ENCODE results near the gene PDE4A. TPM values are rescaled to one million over a fixed set of nuclear protein-coding genes. Genes with fewer than 3 reads are reported as not detected.

The PDE4A gene
- total and polyA plus RNA-seq, 2 of the 13 experiments (the other 11 are each of a cell fraction or from before 2014, with no cell fraction given), result 1.1 to 4.1 TPM

DNA sequence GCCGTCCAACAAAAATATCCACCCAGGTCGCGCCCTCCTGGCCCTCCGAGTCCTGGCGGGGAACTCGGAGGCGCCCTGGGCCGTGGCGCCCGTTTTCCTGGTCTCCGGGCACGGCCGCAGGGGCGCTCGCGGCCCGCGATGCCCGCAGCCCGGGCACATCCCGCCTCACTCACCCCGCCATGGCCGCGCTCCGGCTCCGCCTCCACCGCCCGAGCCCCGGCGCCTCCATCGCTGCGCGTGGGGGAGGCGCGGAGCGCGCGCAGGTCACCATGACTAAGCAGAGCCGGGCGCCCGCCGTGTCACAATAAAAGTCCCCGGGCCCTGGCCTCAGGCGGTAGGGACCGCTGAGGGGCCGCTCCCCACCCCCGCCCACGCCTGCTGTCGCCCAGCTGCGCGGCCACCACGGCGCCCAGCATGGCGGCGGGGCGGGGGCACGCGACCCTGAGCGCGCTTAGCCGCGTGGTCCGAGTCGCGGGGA lies 82.2 kb downstream of the PDE4A start (continued):
- peak; percentile 77 for TF ChIP-seq THAP11 (CRISPR knock-in tag; IDR thresholded peaks at IDR 0.05)
- TF ChIP-seq ZNF724P (CRISPR knock-in tag; IDR thresholded peaks at IDR 0.05; ENCODE audit: borderline replicate concordance), result peak; percentile 49; the same call in 1 of the 2 replicates
- 0 out of 2 replicates have a peak, but pooled peaks have one; percentile 21 for TF ChIP-seq SIX4 (CRISPR knock-in tag; IDR thresholded peaks at IDR 0.05)
- peak; percentile 84 for TF ChIP-seq ZNF331 (CRISPR knock-in tag; IDR thresholded peaks at IDR 0.05)
- no peak for TF ChIP-seq ZFP82 (CRISPR knock-in tag; IDR thresholded peaks at IDR 0.05; ENCODE audit: borderline replicate concordance)
- TF ChIP-seq, protein P1, sequence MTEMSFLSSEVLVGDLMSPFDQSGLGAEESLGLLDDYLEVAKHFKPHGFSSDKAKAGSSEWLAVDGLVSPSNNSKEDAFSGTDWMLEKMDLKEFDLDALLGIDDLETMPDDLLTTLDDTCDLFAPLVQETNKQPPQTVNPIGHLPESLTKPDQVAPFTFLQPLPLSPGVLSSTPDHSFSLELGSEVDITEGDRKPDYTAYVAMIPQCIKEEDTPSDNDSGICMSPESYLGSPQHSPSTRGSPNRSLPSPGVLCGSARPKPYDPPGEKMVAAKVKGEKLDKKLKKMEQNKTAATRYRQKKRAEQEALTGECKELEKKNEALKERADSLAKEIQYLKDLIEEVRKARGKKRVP (CRISPR knock-in tag; IDR thresholded peaks at IDR 0.05), result peak in 1 of 2 experiments; percentile 26; a peak in 1 of 4 replicates
- no peak for TF ChIP-seq ZNF652 (CRISPR knock-in tag; IDR thresholded peaks at IDR 0.05; ENCODE audit: borderline replicate concordance, low read depth)
- TF ChIP-seq, protein P2, sequence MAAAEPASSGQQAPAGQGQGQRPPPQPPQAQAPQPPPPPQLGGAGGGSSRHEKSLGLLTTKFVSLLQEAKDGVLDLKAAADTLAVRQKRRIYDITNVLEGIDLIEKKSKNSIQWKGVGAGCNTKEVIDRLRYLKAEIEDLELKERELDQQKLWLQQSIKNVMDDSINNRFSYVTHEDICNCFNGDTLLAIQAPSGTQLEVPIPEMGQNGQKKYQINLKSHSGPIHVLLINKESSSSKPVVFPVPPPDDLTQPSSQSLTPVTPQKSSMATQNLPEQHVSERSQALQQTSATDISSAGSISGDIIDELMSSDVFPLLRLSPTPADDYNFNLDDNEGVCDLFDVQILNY (CRISPR knock-in tag; conservative IDR thresholded peaks at IDR 0.05), result peak; percentile 59
- TF ChIP-seq ZNF772 (CRISPR knock-in tag; IDR thresholded peaks at IDR 0.05), result peak; percentile 33; the same call in 1 of the 2 replicates
- peak; percentile 61; the same call in 1 of the 2 replicates for TF ChIP-seq SALL1 (CRISPR knock-in tag; IDR thresholded peaks at IDR 0.05)
- no peak for TF ChIP-seq SMC3 (IDR thresholded peaks at IDR 0.05; ENCODE audit: low read length)
- TF ChIP-seq XRCC5 (optimal IDR thresholded peaks at IDR 0.05; ENCODE audit: low read length), result peak; percentile 33
- TF ChIP-seq ZSCAN22 (CRISPR knock-in tag; IDR thresholded peaks at IDR 0.05), result 0 out of 2 replicates have a peak, but pooled peaks have one; percentile 57
- TF ChIP-seq, protein P3, sequence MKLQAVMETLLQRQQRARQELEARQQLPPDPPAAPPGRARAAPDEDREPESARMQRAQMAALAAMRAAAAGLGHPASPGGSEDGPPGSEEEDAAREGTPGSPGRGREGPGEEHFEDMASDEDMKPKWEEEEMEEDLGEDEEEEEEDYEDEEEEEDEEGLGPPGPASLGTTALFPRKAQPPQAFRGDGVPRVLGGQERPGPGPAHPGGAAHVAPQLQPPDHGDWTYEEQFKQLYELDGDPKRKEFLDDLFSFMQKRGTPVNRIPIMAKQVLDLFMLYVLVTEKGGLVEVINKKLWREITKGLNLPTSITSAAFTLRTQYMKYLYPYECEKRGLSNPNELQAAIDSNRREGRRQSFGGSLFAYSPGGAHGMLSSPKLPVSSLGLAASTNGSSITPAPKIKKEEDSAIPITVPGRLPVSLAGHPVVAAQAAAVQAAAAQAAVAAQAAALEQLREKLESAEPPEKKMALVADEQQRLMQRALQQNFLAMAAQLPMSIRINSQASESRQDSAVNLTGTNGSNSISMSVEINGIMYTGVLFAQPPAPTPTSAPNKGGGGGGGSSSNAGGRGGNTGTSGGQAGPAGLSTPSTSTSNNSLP (IDR thresholded peaks at IDR 0.05; ENCODE audit: low read depth, low read length), result no peak
- no peak for TF ChIP-seq SP1 (IDR thresholded peaks at IDR 0.05)
- peak; percentile 42; the same call in 1 of the 2 replicates for TF ChIP-seq SP1 (CRISPR knock-in tag; IDR thresholded peaks at IDR 0.05)
- no peak; the same call in 1 of the 2 replicates for TF ChIP-seq NCOA2 (CRISPR knock-in tag; IDR thresholded peaks at IDR 0.05)
- 0 out of 2 replicates have a peak, but pooled peaks have one; percentile 29 for TF ChIP-seq ZNF674 (CRISPR knock-in tag; IDR thresholded peaks at IDR 0.05; ENCODE audit: low read depth)
- peak; percentile 82 for TF ChIP-seq SALL2 (CRISPR knock-in tag; IDR thresholded peaks at IDR 0.05)
- TF ChIP-seq SRSF1 (optimal IDR thresholded peaks at IDR 0.05; ENCODE audit: low read depth, low read length), result peak; percentile 9
- peak; percentile 100 for TF ChIP-seq MYNN (CRISPR knock-in tag; IDR thresholded peaks at IDR 0.05; ENCODE audit: low read depth)
- TF ChIP-seq, protein P4, sequence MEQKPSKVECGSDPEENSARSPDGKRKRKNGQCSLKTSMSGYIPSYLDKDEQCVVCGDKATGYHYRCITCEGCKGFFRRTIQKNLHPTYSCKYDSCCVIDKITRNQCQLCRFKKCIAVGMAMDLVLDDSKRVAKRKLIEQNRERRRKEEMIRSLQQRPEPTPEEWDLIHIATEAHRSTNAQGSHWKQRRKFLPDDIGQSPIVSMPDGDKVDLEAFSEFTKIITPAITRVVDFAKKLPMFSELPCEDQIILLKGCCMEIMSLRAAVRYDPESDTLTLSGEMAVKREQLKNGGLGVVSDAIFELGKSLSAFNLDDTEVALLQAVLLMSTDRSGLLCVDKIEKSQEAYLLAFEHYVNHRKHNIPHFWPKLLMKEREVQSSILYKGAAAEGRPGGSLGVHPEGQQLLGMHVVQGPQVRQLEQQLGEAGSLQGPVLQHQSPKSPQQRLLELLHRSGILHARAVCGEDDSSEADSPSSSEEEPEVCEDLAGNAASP (CRISPR knock-in tag; IDR thresholded peaks at IDR 0.05; ENCODE audit: borderline replicate concordance), result peak; percentile 58; the same call in 1 of the 2 replicates
- TF ChIP-seq, protein P5, sequence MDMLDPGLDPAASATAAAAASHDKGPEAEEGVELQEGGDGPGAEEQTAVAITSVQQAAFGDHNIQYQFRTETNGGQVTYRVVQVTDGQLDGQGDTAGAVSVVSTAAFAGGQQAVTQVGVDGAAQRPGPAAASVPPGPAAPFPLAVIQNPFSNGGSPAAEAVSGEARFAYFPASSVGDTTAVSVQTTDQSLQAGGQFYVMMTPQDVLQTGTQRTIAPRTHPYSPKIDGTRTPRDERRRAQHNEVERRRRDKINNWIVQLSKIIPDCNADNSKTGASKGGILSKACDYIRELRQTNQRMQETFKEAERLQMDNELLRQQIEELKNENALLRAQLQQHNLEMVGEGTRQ (IDR thresholded peaks at IDR 0.05; ENCODE audit: low read depth, low read length), result no peak
- TF ChIP-seq, protein P5 (CRISPR knock-in tag; IDR thresholded peaks at IDR 0.05; ENCODE audit: borderline replicate concordance), result no peak
- TF ChIP-seq ZBTB3 (CRISPR knock-in tag; IDR thresholded peaks at IDR 0.05; ENCODE audit: borderline replicate concordance, low read depth), result peak; percentile 53; the same call in 1 of the 2 replicates
